Measurements from ENCODE around the gene PID1.

Gene PID1

DNA sequence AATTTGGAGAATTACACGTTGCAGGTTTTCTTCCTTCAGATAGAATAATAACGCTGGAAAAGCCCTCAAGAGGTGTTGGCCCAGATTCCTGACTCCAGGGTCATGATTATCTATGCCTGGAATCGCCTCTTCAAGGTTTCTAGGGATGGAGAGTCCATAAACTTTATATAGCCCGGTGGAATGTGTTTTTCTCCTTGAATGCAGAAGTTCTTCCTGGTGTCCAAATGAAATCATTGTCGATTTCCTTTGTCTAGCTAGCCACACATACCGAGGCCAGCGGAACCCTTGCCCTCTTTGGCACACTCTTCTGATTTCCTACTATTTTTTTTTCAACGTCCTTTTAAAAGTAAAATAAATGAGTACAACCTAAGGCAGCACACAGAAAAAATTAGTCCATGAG is 117.8 kb downstream of the PID1 start:
- Mint-ChIP-seq H3K4me3 (no peak overlapping the region), H3K27me3 (ENCODE audit: low read depth) (no peaks in the 10 kb centered on the region), H3K9me3 (no peaks in the 10 kb centered on the region), H3K4me1 (no peaks in the 10 kb centered on the region), H3K36me3 (ENCODE audit: low read depth) (no peaks in the 10 kb centered on the region), H3K27ac (no peak overlapping the region)
- TF ChIP-seq, protein P1, sequence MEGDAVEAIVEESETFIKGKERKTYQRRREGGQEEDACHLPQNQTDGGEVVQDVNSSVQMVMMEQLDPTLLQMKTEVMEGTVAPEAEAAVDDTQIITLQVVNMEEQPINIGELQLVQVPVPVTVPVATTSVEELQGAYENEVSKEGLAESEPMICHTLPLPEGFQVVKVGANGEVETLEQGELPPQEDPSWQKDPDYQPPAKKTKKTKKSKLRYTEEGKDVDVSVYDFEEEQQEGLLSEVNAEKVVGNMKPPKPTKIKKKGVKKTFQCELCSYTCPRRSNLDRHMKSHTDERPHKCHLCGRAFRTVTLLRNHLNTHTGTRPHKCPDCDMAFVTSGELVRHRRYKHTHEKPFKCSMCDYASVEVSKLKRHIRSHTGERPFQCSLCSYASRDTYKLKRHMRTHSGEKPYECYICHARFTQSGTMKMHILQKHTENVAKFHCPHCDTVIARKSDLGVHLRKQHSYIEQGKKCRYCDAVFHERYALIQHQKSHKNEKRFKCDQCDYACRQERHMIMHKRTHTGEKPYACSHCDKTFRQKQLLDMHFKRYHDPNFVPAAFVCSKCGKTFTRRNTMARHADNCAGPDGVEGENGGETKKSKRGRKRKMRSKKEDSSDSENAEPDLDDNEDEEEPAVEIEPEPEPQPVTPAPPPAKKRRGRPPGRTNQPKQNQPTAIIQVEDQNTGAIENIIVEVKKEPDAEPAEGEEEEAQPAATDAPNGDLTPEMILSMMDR (IDR thresholded peaks at IDR 0.05; ENCODE audit: unreplicated experiment in 3 of 3): no peak

DNA sequence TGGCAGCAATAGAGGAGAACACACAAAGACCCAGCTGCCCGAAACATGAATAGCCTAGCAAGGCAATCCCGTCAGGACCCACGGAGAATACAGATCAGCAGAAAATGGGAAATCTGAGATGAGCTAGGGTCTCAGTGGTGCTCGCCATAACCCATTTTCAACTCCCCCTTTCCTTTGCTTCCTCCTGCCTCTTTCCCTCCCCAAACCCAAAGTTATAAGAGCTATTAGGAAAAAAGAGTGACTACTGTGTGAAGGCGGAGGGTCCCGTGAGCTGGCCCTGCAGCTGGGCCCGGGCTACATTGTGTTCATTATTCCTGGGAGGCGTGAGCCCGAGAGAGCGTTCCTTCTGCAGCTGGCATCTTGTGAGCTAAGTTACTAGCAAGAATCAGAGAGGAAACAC is 118.4 kb downstream of the PID1 start:
- H3K36me3 Mint-ChIP-seq (ENCODE audit: low read depth): no peaks in the 10 kb centered on the region
- no peaks in the 10 kb centered on the region for H3K27me3 Mint-ChIP-seq (ENCODE audit: low read depth)
- H3K27ac Mint-ChIP-seq: no peak overlapping the region
- no peak overlapping the region for H3K4me3 Mint-ChIP-seq
- TF ChIP-seq, protein P1 (IDR thresholded peaks at IDR 0.05; ENCODE audit: unreplicated experiment in 3 of 3): no peak
- no peaks in the 10 kb centered on the region for H3K9me3 Mint-ChIP-seq
- H3K4me1 Mint-ChIP-seq: no peaks in the 10 kb centered on the region

DNA sequence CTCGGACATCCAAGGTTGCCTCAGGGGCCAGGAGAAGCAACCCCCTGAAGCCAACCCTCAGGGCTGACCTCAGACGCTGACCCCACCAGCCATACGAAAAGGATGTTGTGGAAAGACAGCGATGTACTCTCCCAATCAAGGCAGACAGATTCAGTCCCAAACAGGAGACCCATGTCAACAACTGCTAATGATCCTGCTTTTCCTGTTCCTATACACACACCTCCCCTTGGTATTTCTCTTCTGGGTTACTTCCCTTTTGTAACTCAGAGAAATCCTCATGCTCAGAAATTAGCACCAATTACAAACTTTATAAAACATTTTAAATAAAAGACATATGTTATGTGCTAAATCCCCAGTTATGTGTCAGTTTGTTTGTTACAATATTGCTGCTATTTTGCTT is 120.8 kb downstream of the PID1 start:
- Mint-ChIP-seq H3K4me3 (no peak overlapping the region), H3K4me1 (no peaks in the 10 kb centered on the region), H3K27me3 (ENCODE audit: low read depth) (no peaks in the 10 kb centered on the region), H3K9me3 (peaks cover 4% of the 10 kb centered on the region), H3K27ac (no peak overlapping the region), H3K36me3 (ENCODE audit: low read depth) (no peaks in the 10 kb centered on the region)
- TF ChIP-seq, protein P1 (IDR thresholded peaks at IDR 0.05; ENCODE audit: unreplicated experiment in 3 of 3): no peak

DNA sequence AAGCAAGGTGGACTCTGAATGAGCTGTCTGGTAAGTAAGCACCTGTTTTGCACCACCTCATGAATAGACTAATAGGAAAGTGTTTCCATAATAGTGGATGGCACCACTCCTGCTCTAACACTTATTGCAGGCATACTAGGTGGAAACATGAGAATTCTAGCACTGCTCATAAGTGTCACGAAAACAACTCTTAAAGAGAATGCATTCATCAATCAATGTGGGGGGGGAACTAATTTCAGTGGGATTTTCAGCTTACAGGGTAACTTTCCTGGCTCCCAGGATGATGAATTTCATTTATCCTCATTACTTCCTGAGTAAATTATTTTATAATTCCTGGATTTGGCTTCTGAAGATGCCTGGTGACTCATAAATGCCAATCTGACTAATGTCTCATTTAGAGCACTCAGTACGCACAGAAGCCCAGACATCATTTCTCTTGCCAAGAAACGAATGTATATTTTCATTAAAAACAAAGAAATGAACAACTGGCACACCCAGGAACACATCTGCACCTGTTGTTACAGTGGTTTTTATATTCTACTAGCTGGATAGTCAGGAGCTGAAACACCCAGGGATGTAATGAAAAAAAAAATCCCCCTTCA is 129.6 kb downstream of the PID1 start:
- Mint-ChIP-seq H3K4me1 (no peaks in the 10 kb centered on the region), H3K27ac (no peak overlapping the region), H3K9me3 (peaks cover 9% of the 10 kb centered on the region), H3K4me3 (no peak overlapping the region), H3K36me3 (ENCODE audit: low read depth) (no peaks in the 10 kb centered on the region), H3K27me3 (ENCODE audit: low read depth) (no peaks in the 10 kb centered on the region)
- TF ChIP-seq, protein P1 (IDR thresholded peaks at IDR 0.05; ENCODE audit: unreplicated experiment in 3 of 3): no peak

DNA sequence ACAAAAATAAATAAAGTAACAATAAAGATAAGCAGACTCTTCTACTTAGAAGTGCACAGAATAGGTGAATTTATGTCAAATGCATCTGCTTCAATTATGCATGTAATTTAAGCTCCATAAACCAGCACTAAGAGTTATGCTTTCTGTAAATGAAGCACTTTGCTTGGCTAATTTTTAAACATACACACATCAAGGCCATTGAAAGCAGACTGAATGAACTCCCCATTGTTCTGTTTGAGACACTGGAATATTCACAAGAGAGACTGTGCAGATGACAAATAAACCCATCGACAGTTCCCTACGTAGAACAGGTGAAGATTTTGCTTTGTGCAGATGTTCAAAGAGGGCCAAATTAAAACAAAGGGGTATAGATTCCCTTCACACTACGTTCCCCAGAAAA is 133.4 kb downstream of the PID1 start:
- no peaks in the 10 kb centered on the region for H3K36me3 Mint-ChIP-seq (ENCODE audit: low read depth)
- H3K4me3 Mint-ChIP-seq: no peak overlapping the region
- no peaks in the 10 kb centered on the region for H3K4me1 Mint-ChIP-seq
- TF ChIP-seq, protein P1 (IDR thresholded peaks at IDR 0.05; ENCODE audit: unreplicated experiment in 3 of 3): no peak
- peaks cover 3% of the 10 kb centered on the region for H3K9me3 Mint-ChIP-seq
- H3K27ac Mint-ChIP-seq: peak overlapping the region in 1 of 3 experiments; percentile 53
- H3K27me3 Mint-ChIP-seq (ENCODE audit: low read depth): peaks cover 4% of the 10 kb centered on the region

DNA sequence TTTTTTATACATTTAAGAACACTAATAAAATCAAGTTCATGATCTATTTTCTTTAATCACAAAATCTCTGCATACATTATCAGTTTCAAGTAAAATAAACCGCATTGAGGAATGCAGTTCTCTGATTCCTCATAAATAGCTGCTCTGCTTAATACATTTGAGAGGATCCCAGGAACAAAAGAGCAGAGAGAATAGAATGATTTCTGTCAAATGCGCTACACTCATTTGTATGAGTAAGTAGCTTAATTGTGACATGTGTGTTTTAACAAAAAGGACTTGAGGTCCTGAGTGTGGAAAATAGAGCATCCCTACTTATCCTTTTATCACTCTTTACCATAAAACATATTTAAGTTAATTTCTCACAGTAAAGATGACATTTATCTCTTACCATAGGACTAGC is 134.0 kb downstream of the PID1 start:
- Mint-ChIP-seq H3K27me3 (ENCODE audit: low read depth) (peaks cover 4% of the 10 kb centered on the region), H3K4me1 (no peaks in the 10 kb centered on the region), H3K9me3 (no peaks in the 10 kb centered on the region), H3K27ac (no peak overlapping the region), H3K4me3 (no peak overlapping the region), H3K36me3 (ENCODE audit: low read depth) (no peaks in the 10 kb centered on the region)
- TF ChIP-seq, protein P1 (IDR thresholded peaks at IDR 0.05; ENCODE audit: unreplicated experiment in 3 of 3): no peak

Data from nephron (organoid).